Fibroblast of lung (primary cell): ENCODE data around the gene LIN37.

ENCODE experiments used
- EZH2 ChIP-seq: IDR thresholded peaks from 2 replicates; pipeline ENCODE4 v1.5.1; 2012; ENCODE audit warnings: low read length, control low read depth, mild to moderate bottlenecking; ENCODE audit errors: missing control alignments
- TF ChIP-seq, protein P1 (sequence below), 2 donors: IDR thresholded peaks in 1 of 2; conservative IDR thresholded peaks in 1 of 2; 1 replicate in 1 of 2; 2 replicates in 1 of 2; pipeline ENCODE4 v1.5.1; 2011 to 2012; ENCODE audit warnings: low read length in 2 of 2, control low read depth in 1 of 2, inconsistent platforms in 1 of 2, low read depth in 1 of 2, mild to moderate bottlenecking in 1 of 2

GRCh38 chr19:35719402-35720162 lies 28.8 kb upstream of the LIN37 start:
- TF ChIP-seq, protein P1, sequence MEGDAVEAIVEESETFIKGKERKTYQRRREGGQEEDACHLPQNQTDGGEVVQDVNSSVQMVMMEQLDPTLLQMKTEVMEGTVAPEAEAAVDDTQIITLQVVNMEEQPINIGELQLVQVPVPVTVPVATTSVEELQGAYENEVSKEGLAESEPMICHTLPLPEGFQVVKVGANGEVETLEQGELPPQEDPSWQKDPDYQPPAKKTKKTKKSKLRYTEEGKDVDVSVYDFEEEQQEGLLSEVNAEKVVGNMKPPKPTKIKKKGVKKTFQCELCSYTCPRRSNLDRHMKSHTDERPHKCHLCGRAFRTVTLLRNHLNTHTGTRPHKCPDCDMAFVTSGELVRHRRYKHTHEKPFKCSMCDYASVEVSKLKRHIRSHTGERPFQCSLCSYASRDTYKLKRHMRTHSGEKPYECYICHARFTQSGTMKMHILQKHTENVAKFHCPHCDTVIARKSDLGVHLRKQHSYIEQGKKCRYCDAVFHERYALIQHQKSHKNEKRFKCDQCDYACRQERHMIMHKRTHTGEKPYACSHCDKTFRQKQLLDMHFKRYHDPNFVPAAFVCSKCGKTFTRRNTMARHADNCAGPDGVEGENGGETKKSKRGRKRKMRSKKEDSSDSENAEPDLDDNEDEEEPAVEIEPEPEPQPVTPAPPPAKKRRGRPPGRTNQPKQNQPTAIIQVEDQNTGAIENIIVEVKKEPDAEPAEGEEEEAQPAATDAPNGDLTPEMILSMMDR (conservative IDR thresholded peaks at IDR 0.05 in 1 of 2, IDR thresholded peaks at IDR 0.05 in 1 of 2; ENCODE audit: low read depth in 1 of 2, low read length in 2 of 2) = no peak
- no peak for TF ChIP-seq EZH2
